ENCODE results near the gene KCNIP1. TPM values are rescaled to one million over a fixed set of nuclear protein-coding genes. Genes with fewer than 3 reads are reported as not detected.

The KCNIP1 gene
- total RNA-seq, 2 donors from 2014 or later = not detected

DNA sequence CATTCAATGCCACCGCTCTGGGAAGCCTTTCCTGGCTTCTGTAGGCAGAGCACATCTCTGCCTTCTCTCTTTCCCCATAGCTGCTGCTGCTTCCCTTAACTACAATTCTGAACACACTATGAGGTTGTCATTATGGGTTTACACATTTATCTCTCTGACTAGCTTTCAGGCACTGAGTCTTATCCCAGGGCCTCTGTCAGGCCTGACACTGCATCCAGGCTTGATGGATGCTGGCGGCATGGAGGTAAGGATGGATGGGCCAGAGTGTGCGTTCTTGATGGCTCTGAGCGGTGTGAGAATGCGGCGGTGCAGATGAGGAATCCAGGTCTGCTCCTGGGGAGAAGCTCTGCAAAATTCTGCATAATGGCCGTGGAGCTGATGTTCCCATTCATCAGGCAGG lies 6.3 kb downstream of the KCNIP1 start:
- no peak for TF ChIP-seq CTCF (conservative IDR thresholded peaks at IDR 0.05)
- peaks cover 15% of the 10 kb centered on the region for H3K27me3 Mint-ChIP-seq (ENCODE audit: insufficient read depth)
- Histone ChIP-seq H3K36me3 (ENCODE audit: control insufficient read depth, insufficient read depth, low read length) (no peaks in the 10 kb centered on the region), H3K4me3 (ENCODE audit: low read length) (no peak overlapping the region), H3K9ac (ENCODE audit: extremely low read depth, low read length, poor library complexity, severe bottlenecking) (no peak overlapping the region), H3K9me3 (ENCODE audit: control insufficient read depth, low read length) (no peaks in the 10 kb centered on the region), H3K27me3 (ENCODE audit: control insufficient read depth, insufficient read depth, low read length, poor library complexity, severe bottlenecking) (peaks cover 24% of the 10 kb centered on the region), H3K4me1 (ENCODE audit: control insufficient read depth, insufficient read depth, low read length) (no peaks in the 10 kb centered on the region), H3K27ac (ENCODE audit: low read depth, low read length) (no peak overlapping the region)
- no peaks in the 10 kb centered on the region for H3K9me3 Mint-ChIP-seq
- no peak overlapping the region for H3K4me3 Mint-ChIP-seq
- no peak overlapping the region for H3K27ac Mint-ChIP-seq
- 95 to 98% methylated on average over 6 to 7 of the region's 7 CpGs for WGBS, 2 experiments (ENCODE audit: insufficient coverage in 1 of 2, insufficient read length in 1 of 2)
- no peaks in the 10 kb centered on the region for H3K36me3 Mint-ChIP-seq (ENCODE audit: low read depth)
- no peak for DNase-seq
- H3K4me1 Mint-ChIP-seq = no peaks in the 10 kb centered on the region

DNA sequence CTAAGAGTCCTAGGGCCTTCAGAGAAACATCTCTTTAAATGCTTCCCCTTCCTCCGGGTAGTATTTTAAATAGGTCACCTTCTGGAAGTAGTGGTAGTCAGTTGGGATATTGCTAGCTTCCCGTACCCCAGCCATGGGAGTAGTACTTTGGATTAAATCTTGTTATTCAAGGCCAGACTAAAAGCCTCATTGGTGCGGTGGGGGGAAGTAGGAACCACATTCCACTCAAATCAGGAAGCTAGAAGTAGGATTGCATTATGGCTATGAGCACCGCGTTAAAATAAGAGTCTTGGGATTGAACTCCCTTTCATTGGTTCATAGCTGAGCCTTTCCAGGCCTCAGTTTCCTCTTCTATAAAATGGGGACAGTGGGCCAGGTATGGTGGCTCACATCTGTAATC lies 6.7 kb downstream of the KCNIP1 start:
- Mint-ChIP-seq H3K4me3 (no peak overlapping the region), H3K9me3 (no peaks in the 10 kb centered on the region), H3K36me3 (ENCODE audit: low read depth) (no peaks in the 10 kb centered on the region), H3K27ac (no peak overlapping the region), H3K27me3 (ENCODE audit: insufficient read depth) (peaks cover 10% of the 10 kb centered on the region), H3K4me1 (no peaks in the 10 kb centered on the region)
- no peak for DNase-seq
- Histone ChIP-seq H3K27ac (ENCODE audit: low read depth, low read length) (no peak overlapping the region), H3K9ac (ENCODE audit: extremely low read depth, low read length, poor library complexity, severe bottlenecking) (no peak overlapping the region), H3K9me3 (ENCODE audit: control insufficient read depth, low read length) (no peaks in the 10 kb centered on the region), H3K4me3 (ENCODE audit: low read length) (no peak overlapping the region), H3K4me1 (ENCODE audit: control insufficient read depth, insufficient read depth, low read length) (no peaks in the 10 kb centered on the region), H3K36me3 (ENCODE audit: control insufficient read depth, insufficient read depth, low read length) (no peaks in the 10 kb centered on the region), H3K27me3 (ENCODE audit: control insufficient read depth, insufficient read depth, low read length, poor library complexity, severe bottlenecking) (peaks cover 22% of the 10 kb centered on the region)
- TF ChIP-seq CTCF (conservative IDR thresholded peaks at IDR 0.05) = no peak
- WGBS, 2 experiments (ENCODE audit: insufficient coverage in 1 of 2, insufficient read length in 1 of 2) = 93 to 97% methylated on average over 4 to 5 of the region's 5 CpGs

GRCh38 chr5:170511551-170512258 lies 7.9 kb downstream of the KCNIP1 start:
- no peak for TF ChIP-seq CTCF (conservative IDR thresholded peaks at IDR 0.05)
- Histone ChIP-seq H3K4me1 (ENCODE audit: control insufficient read depth, insufficient read depth, low read length) (no peaks in the 10 kb centered on the region), H3K36me3 (ENCODE audit: control insufficient read depth, insufficient read depth, low read length) (no peaks in the 10 kb centered on the region), H3K27ac (ENCODE audit: low read depth, low read length) (no peak overlapping the region), H3K9ac (ENCODE audit: extremely low read depth, low read length, poor library complexity, severe bottlenecking) (no peak overlapping the region), H3K27me3 (ENCODE audit: control insufficient read depth, insufficient read depth, low read length, poor library complexity, severe bottlenecking) (peaks cover 21% of the 10 kb centered on the region), H3K4me3 (ENCODE audit: low read length) (no peak overlapping the region), H3K9me3 (ENCODE audit: control insufficient read depth, low read length) (no peaks in the 10 kb centered on the region)
- H3K36me3 Mint-ChIP-seq (ENCODE audit: low read depth) = no peaks in the 10 kb centered on the region
- no peak for DNase-seq
- H3K27me3 Mint-ChIP-seq (ENCODE audit: insufficient read depth) = no peaks in the 10 kb centered on the region
- no peak overlapping the region for H3K27ac Mint-ChIP-seq
- H3K4me1 Mint-ChIP-seq = no peaks in the 10 kb centered on the region
- H3K9me3 Mint-ChIP-seq = no peaks in the 10 kb centered on the region
- H3K4me3 Mint-ChIP-seq = no peak overlapping the region
- WGBS, 2 experiments (ENCODE audit: insufficient coverage in 1 of 2, insufficient read length in 1 of 2) = 93 to 96% methylated on average over 7 to 8 of the region's 8 CpGs
